Measurements from ENCODE around the gene MRPS18A.

DNA sequence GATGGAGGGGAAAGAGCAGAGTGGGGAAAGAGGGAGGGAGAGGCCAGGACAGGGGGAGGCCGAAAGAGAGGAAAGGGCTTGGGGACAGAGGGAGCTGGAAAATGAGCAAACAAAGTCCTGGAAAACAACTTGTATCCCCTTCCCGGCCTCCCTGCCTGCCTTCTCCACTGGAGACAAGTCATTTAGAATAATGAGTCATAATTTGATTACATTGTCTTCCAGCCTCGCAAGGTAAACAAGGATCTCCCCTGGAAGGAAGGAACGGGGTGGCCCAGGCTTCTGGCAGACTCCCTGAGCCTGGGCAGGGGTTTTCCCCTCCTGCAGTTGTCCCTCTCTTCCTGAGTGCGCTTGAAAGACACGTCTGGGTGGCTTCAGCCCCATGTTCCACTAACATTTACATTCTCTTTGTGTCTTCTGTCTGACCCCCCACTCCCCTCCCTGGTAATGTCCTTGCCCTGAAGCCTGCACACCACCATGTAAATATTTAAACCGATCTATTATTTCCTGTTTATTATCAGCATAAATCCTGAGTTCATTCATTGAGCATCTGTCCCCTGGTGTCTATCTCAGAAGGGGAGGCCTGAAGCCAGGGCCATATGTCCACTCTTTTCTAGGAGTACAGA lies 12.1 kb upstream of the MRPS18A start:
- TF ChIP-seq, protein P1, sequence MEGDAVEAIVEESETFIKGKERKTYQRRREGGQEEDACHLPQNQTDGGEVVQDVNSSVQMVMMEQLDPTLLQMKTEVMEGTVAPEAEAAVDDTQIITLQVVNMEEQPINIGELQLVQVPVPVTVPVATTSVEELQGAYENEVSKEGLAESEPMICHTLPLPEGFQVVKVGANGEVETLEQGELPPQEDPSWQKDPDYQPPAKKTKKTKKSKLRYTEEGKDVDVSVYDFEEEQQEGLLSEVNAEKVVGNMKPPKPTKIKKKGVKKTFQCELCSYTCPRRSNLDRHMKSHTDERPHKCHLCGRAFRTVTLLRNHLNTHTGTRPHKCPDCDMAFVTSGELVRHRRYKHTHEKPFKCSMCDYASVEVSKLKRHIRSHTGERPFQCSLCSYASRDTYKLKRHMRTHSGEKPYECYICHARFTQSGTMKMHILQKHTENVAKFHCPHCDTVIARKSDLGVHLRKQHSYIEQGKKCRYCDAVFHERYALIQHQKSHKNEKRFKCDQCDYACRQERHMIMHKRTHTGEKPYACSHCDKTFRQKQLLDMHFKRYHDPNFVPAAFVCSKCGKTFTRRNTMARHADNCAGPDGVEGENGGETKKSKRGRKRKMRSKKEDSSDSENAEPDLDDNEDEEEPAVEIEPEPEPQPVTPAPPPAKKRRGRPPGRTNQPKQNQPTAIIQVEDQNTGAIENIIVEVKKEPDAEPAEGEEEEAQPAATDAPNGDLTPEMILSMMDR (conservative IDR thresholded peaks at IDR 0.05), result no peak
- TF ChIP-seq EZH2 (IDR thresholded peaks at IDR 0.05; ENCODE audit: low read depth), result no peak

All from PC-9 (cell line).